ENCODE results near the gene MYL3. TPM values are rescaled to one million over a fixed set of nuclear protein-coding genes. Genes with fewer than 3 reads are reported as not detected.
"Not testable (repeated sequence)": the region's sequence is repeated elsewhere in the genome, so short reads cannot be mapped to it uniquely, and the experiment has no call there.

MYL3 gene
- polyA plus RNA-seq, 3 donors: 4.7 to 17.0 (median 7.8) TPM

GRCh38 chr3:46845860-46846623, 17.2 kb downstream of the MYL3 start:
- H3K27ac ChIP-seq (ENCODE audit: low read depth, low read length): no peak overlapping the region
- WGBS, 3 donors: 1 to 2% (median 1%) methylated on average over 52 to 53 of the region's 53 CpGs

- 2 to 6% (median 4%) methylated on average over 20 to 23 of the region's 23 CpGs for whole genome bisulfite sequencing, 3 donors
- H3K27ac ChIP-seq (ENCODE audit: low read depth, low read length): no peak overlapping the region
Measured at GRCh38 chr3:46845397-46845859, 17.8 kb downstream of the MYL3 start.

- 24 to 35% (median 27%) methylated on average over 11 of the region's 11 CpGs for WGBS, 3 donors
- H3K27ac ChIP-seq (ENCODE audit: low read depth, low read length): no peak overlapping the region
Measured at GRCh38 chr3:46844881-46845312, 18.3 kb downstream of the MYL3 start.

- H3K27ac ChIP-seq (ENCODE audit: low read depth, low read length): no peak overlapping the region
- 75 to 92% (median 81%) methylated on average over 3 of the region's 3 CpGs for WGBS, 3 donors
Measured at GRCh38 chr3:46844397-46844796, 18.8 kb downstream of the MYL3 start.

- 97 to 98% (median 97%) methylated on average over 3 of the region's 3 CpGs for WGBS, 3 donors
- no peak overlapping the region for H3K27ac ChIP-seq (ENCODE audit: low read depth, low read length)
Measured at GRCh38 chr3:46843508-46843907, 19.7 kb downstream of the MYL3 start.

- WGBS, 3 donors: 94 to 100% (median 100%) methylated on average over 1 of the region's 1 CpG
Measured at GRCh38 chr3:46840491-46840890, 22.8 kb downstream of the MYL3 start.

GRCh38 chr3:46838301-46838700, 24.9 kb downstream of the MYL3 start:
- WGBS, 3 donors: 42 to 71% (median 66%) methylated on average over 2 of the region's 2 CpGs
- no peak overlapping the region for H3K27ac ChIP-seq (ENCODE audit: low read depth, low read length)

More at GRCh38 chr3:46840491-46840890, 22.8 kb downstream of the MYL3 start:
- H3K27ac ChIP-seq (ENCODE audit: low read depth, low read length): no peak overlapping the region

GRCh38 chr3:46835491-46835890, 27.8 kb downstream of the MYL3 start:
- no peak overlapping the region for H3K27ac ChIP-seq (ENCODE audit: low read depth, low read length)
- 88 to 92% (median 92%) methylated on average over 4 of the region's 4 CpGs for WGBS, 3 donors

- no peak overlapping the region for H3K27ac ChIP-seq (ENCODE audit: low read depth, low read length)
- 56 to 91% (median 89%) methylated on average over 12 of the region's 12 CpGs for WGBS, 3 donors
Measured at GRCh38 chr3:46835054-46835453, 28.2 kb downstream of the MYL3 start.

GRCh38 chr3:46833346-46834300, 29.6 kb downstream of the MYL3 start:
- 94 to 96% (median 95%) methylated on average over 64 to 65 of the region's 65 CpGs for WGBS, 3 donors
- no peak overlapping the region for H3K27ac ChIP-seq (ENCODE audit: low read depth, low read length)

- H3K27ac ChIP-seq (ENCODE audit: low read depth, low read length): no peak overlapping the region
- WGBS, 3 donors: 46 to 69% (median 57%) methylated on average over 1 of the region's 1 CpG
Measured at GRCh38 chr3:46831841-46832240, 31.4 kb downstream of the MYL3 start.

- H3K27ac ChIP-seq (ENCODE audit: low read depth, low read length): no peak overlapping the region
- 88 to 95% (median 94%) methylated on average over 3 of the region's 3 CpGs for WGBS, 3 donors
Measured at GRCh38 chr3:46831316-46831715, 31.9 kb downstream of the MYL3 start.

- WGBS, 3 donors: 80 to 94% (median 90%) methylated on average over 2 of the region's 2 CpGs
- no peak overlapping the region for H3K27ac ChIP-seq (ENCODE audit: low read depth, low read length)
Measured at GRCh38 chr3:46830801-46831200, 32.4 kb downstream of the MYL3 start.

GRCh38 chr3:46829699-46830208, 33.5 kb downstream of the MYL3 start:
- 75 to 82% (median 82%) methylated on average over 4 of the region's 4 CpGs for WGBS, 3 donors
- H3K27ac ChIP-seq (ENCODE audit: low read depth, low read length): no peak overlapping the region

GRCh38 chr3:46825450-46825849, 37.8 kb downstream of the MYL3 start:
- 82 to 87% (median 84%) methylated on average over 2 of the region's 2 CpGs for WGBS, 3 donors
- no peak overlapping the region for H3K27ac ChIP-seq (ENCODE audit: low read depth, low read length)

- WGBS, 3 donors: 77 to 84% (median 79%) methylated on average over 2 of the region's 2 CpGs
- no peak overlapping the region for H3K27ac ChIP-seq (ENCODE audit: low read depth, low read length)
Measured at GRCh38 chr3:46824211-46824970, 38.9 kb downstream of the MYL3 start.

GRCh38 chr3:46823314-46823713, 39.9 kb downstream of the MYL3 start:
- not testable (repeated sequence) for H3K27ac ChIP-seq (ENCODE audit: low read depth, low read length)

- no peak overlapping the region for H3K27ac ChIP-seq (ENCODE audit: low read depth, low read length)
- 81 to 82% (median 81%) methylated on average over 1 of the region's 1 CpG for WGBS, 3 donors
Measured at GRCh38 chr3:46821553-46821952, 41.7 kb downstream of the MYL3 start.

Measured in adipose tissue (tissue), 3 donors.